Activated T-cell treated with anti-CD3 and anti-CD28 coated beads, Interleukin-2, amount 50 U/mL, for 48 hours (primary cell): ENCODE measurements around the gene WDR47.
A peak's percentile ranks its signal among the peaks of the same experiment; 100 is the strongest.
"Not testable (repeated sequence)": the region's sequence is repeated elsewhere in the genome, so short reads cannot be mapped to it uniquely, and the experiment has no call there.

ENCODE experiments used
- DNase-seq, 2 experiments: peaks; one replicate each; pipeline ENCODE4 v3.0.0-alpha.2; 2020

Gene WDR47

GRCh38 chr1:109041621-109042468 is at the start of gene WDR47:
Gene WDR47, minus strand, starts transcription at chr1:109042102. Its CDS starts 18,590 bp downstream, at chr1:109023512.
- DNase-seq = peak; percentile 95 to 96

GRCh38 chr1:109091078-109091838 is 49.4 kb upstream of the WDR47 start:
- DNase-seq = no peak

GRCh38 chr1:109090196-109091077 is 48.5 kb upstream of the WDR47 start, which contains the start of gene TMEM167B:
Gene TMEM167B, plus strand, starts transcription at chr1:109090764. Its CDS starts 109 bp downstream, at chr1:109090873.
- DNase-seq = peak; percentile 92 to 93

- DNase-seq = peak; percentile 73 to 78
Measured at GRCh38 chr1:109089242-109090015, 47.5 kb upstream of the WDR47 start.

GRCh38 chr1:109084563-109085517 is 42.9 kb upstream of the WDR47 start:
- no peak for DNase-seq

- no peak for DNase-seq
Measured at GRCh38 chr1:109083923-109084322, 42.0 kb upstream of the WDR47 start.

GRCh38 chr1:109083501-109083900 is 41.6 kb upstream of the WDR47 start:
- DNase-seq = no peak

GRCh38 chr1:109080441-109081082 is 38.7 kb upstream of the WDR47 start:
- no peak for DNase-seq

- DNase-seq = no peak
Measured at GRCh38 chr1:109079240-109079622, 37.3 kb upstream of the WDR47 start.

- DNase-seq = no peak
Measured at GRCh38 chr1:109078317-109078716, 36.4 kb upstream of the WDR47 start.

- DNase-seq = peak; percentile 91 to 92
Measured at GRCh38 chr1:109075531-109076490, 33.9 kb upstream of the WDR47 start, which contains the start of gene TAF13. Gene TAF13, minus strand, starts transcription at chr1:109076003. Its CDS starts 56 bp downstream, at chr1:109075947.

GRCh38 chr1:109069294-109069693 is 27.4 kb upstream of the WDR47 start:
- DNase-seq = no peak

- DNase-seq = no peak
Measured at GRCh38 chr1:109067883-109068282, 26.0 kb upstream of the WDR47 start.

- no peak for DNase-seq
Measured at GRCh38 chr1:109065137-109065536, 23.2 kb upstream of the WDR47 start.

- DNase-seq = no peak
Measured at GRCh38 chr1:109061183-109061582, 19.3 kb upstream of the WDR47 start.

- no peak for DNase-seq
Measured at GRCh38 chr1:109060707-109061106, 18.8 kb upstream of the WDR47 start.

GRCh38 chr1:109059026-109059425 is 17.1 kb upstream of the WDR47 start:
- no peak for DNase-seq

GRCh38 chr1:109056064-109056463 is 14.2 kb upstream of the WDR47 start:
- no peak for DNase-seq

- not testable (repeated sequence) for DNase-seq
Measured at GRCh38 chr1:109052145-109052544, 10.2 kb upstream of the WDR47 start.
